ENCODE results near the gene TRABD. TPM values are rescaled to one million over a fixed set of nuclear protein-coding genes. Genes with fewer than 3 reads are reported as not detected.
A peak's percentile ranks its signal among the peaks of the same experiment; 100 is the strongest.

Gene TRABD
- total and polyA plus RNA-seq, 2 donors from 2014 or later, result 34.2 to 56.3 TPM

DNA sequence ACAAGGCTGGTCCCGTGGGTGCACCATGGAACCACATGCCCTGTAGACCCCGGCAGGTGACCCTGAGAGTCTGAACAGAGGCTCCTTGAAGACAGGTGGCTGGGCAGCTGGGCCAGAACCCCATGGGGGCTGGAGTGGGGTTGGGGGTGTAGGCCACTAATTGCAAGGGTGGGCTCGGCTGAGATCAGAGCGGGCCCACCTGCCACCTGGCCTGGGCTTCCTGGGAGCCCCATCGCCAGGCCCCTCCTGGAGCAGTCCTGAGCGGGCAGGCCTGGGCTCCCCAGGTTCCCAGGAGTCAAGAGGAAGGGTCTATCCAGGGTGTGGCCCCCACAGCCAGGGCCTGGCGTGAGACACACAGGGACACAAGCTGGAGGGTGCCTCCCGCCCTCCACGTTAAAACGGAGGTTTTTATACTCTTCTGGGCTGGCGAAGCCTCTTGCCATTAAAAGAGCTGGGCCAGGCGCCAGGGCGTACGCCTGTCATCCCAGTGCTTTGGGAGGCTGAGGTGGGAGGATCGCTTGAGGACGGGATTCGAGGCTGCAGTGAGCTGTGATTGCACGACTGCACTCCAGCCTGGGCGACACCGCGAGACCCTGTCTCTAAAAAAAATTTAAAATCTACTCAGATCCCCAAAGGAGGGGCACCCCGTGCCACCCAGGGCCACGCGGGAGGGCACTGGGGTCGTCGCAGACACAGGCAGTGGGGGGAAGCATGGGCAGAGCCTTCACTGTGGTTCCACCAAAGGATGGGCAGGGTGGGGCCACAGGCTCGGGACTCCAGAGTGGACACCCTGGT, 4.8 kb upstream of the TRABD start:
- no peaks in the 10 kb centered on the region for H3K9me3 ChIP-seq (ENCODE audit: control insufficient read depth in 2 of 3, insufficient read depth in 1 of 3, low read length in 3 of 3)
- no peaks in the 10 kb centered on the region for H3K36me3 ChIP-seq (ENCODE audit: control insufficient read depth in 2 of 3, insufficient read depth in 3 of 3, low read length in 3 of 3)
- H3K27me3 ChIP-seq (ENCODE audit: control insufficient read depth, insufficient read depth, low read length), result no peaks in the 10 kb centered on the region
- H3K4me1 ChIP-seq (ENCODE audit: control insufficient read depth in 2 of 3, insufficient read depth in 2 of 3, low read depth in 1 of 3, low read length in 3 of 3), result peaks cover 0 to 27% (median 6%) of the 10 kb centered on the region in 3 donors
- no peak overlapping the region for H3K4me3 ChIP-seq (ENCODE audit: low read length in 3 of 3)
- intact Hi-C loops (cut with DNase I), result no loop called here
- FAIRE-seq (no peak), DNase-seq (peak in 2 of 5 donors; percentile 48 to 70)
- no peak overlapping the region for H3K9ac ChIP-seq (ENCODE audit: low read length in 3 of 3)
- TF ChIP-seq CTCF (IDR thresholded peaks at IDR 0.05; ENCODE audit: borderline replicate concordance, extremely low read depth, insufficient read depth), result no peak
- H3K27ac ChIP-seq (ENCODE audit: low read depth in 2 of 2, low read length in 2 of 2), result no peak overlapping the region

DNA sequence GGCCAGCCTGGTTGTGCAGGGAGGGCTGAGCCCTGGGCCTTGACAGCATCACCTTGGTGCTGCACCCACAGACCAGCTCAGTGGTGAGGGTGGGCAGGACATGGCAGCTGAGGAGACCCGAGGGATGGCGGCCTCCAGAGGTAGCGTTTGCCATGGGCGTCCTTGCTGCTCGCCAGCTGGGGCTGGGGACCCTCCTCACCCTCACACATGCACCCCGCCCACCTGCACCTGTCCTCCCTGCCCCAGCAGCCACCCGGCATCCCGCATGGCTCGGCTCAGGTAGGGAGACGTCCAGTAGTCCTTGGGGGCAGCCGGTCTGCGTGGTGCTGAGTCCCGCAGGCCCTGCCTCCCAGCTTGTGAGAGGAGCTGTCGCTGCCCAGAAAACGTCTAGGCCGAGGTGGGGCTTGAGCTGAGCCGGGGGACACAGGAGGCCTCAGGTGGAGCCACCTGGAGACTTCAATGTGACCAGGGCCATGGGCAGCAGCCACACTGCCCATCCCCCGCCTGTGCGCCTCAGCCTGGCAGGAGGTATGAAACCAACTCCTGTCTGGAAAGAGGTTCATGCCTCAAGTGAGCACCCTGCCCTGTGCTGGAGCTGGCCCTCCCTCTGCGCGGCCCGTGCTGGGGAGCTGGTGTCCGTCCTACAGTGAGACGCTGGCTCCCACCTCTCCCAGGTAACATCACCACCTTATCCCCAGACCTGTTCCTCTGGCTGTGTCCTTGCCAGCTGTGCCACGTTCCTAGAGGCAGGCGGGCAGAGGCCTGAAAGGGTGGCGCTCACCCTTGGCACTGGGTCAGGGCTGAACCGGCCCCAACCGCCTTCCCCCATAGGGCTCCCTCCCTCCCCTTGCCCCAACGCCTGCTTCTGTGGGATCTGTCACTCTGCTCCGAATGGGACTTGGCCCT, 3.3 kb upstream of the TRABD start:
- peak in 2 of 5 donors; percentile 60 to 90 for DNase-seq
- Histone ChIP-seq H3K9ac (ENCODE audit: low read length in 3 of 3) (peak overlapping the region in 1 of 3 donors; percentile 34), H3K36me3 (ENCODE audit: control insufficient read depth in 2 of 3, insufficient read depth in 3 of 3, low read length in 3 of 3) (no peaks in the 10 kb centered on the region), H3K27me3 (ENCODE audit: control insufficient read depth, insufficient read depth, low read length) (no peaks in the 10 kb centered on the region), H3K4me1 (ENCODE audit: control insufficient read depth in 2 of 3, insufficient read depth in 2 of 3, low read depth in 1 of 3, low read length in 3 of 3) (peaks cover 0 to 33% (median 6%) of the 10 kb centered on the region in 3 donors), H3K4me3 (ENCODE audit: low read length in 3 of 3) (no peak overlapping the region), H3K27ac (ENCODE audit: low read depth in 2 of 2, low read length in 2 of 2) (peak overlapping the region; percentile 71 to 77), H3K9me3 (ENCODE audit: control insufficient read depth in 2 of 3, insufficient read depth in 1 of 3, low read length in 3 of 3) (no peaks in the 10 kb centered on the region)
- TF ChIP-seq CTCF (IDR thresholded peaks at IDR 0.05; ENCODE audit: borderline replicate concordance, extremely low read depth, insufficient read depth), result no peak
- FAIRE-seq, result no peak
- intact Hi-C loops (cut with DNase I), result no loop called here

DNA sequence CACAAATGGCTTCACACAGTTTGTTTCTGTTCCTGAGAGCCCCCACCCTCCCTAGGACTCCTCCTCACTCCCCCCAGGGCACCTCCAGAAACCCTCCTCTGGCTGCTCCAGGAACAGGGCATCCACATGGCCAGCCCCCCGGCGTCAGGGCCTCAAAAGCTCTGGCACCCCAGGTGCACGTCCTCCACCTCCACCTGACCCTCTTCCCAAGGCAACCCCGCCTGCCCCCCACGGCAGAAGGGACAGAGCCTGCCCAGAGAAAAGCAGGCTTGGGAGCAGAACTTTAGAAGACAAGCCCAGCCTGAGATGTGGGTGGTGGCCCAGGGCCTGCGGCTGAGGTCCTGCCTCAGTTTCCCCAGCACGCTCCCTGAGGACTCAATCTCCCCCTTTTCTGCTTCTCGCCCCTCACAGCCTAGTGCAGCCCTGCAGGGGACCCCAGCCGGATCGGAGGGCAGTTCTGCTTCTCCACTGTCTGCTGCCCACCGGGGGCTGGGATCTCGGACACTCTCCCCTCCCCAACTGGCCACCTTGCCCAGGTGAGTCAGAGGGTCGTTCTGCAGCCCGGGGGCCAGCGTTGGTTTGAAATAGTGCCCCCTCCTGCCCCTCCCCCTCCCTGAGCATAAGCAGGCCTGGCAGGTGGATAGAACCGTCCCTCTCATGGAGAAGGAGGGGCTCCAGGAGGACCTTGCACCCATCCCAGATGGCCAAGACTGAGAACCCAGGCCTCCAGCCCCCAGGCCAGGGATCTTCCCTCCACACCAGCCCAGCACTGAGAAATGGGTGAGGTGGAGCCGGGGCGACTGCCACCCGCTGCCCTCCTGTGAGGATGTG, 2.4 kb upstream of the TRABD start:
- no peak for TF ChIP-seq CTCF (IDR thresholded peaks at IDR 0.05; ENCODE audit: borderline replicate concordance, extremely low read depth, insufficient read depth)
- no peak overlapping the region for H3K4me3 ChIP-seq (ENCODE audit: low read length in 3 of 3)
- peak overlapping the region; percentile 71 to 73 for H3K27ac ChIP-seq (ENCODE audit: low read depth in 2 of 2, low read length in 2 of 2)
- peak overlapping the region in 1 of 3 donors; percentile 12 for H3K9ac ChIP-seq (ENCODE audit: low read length in 3 of 3)
- DNase-seq (peak in 2 of 5 donors; percentile 62 to 77), FAIRE-seq (no peak)
- intact Hi-C loops (cut with DNase I), result no loop called here
- no peaks in the 10 kb centered on the region for H3K9me3 ChIP-seq (ENCODE audit: control insufficient read depth in 2 of 3, insufficient read depth in 1 of 3, low read length in 3 of 3)
- no peaks in the 10 kb centered on the region for H3K27me3 ChIP-seq (ENCODE audit: control insufficient read depth, insufficient read depth, low read length)
- H3K4me1 ChIP-seq (ENCODE audit: control insufficient read depth in 2 of 3, insufficient read depth in 2 of 3, low read depth in 1 of 3, low read length in 3 of 3), result peaks cover 0 to 33% (median 6%) of the 10 kb centered on the region in 3 donors
- no peaks in the 10 kb centered on the region for H3K36me3 ChIP-seq (ENCODE audit: control insufficient read depth in 2 of 3, insufficient read depth in 3 of 3, low read length in 3 of 3)

Measured in kidney (tissue), 14 donors.